K562 (cell line): ENCODE results near the gene ATP6V1F. TPM values are rescaled to one million over a fixed set of nuclear protein-coding genes. Genes with fewer than 3 reads are reported as not detected.

Experiments
- BRCA1 ChIP-seq, 2 experiments: fragments of 450-650 bp in 1 of 2; sonication (generic) in 1 of 2; formaldehyde crosslinking in 1 of 2; IDR thresholded peaks; 2 replicates each; pipeline versions ENCODE4 v1.5.0 to v1.6.1; 2017 to 2020; ENCODE audit warnings: mild to moderate bottlenecking in 1 of 2, missing genetic modification reagents in 1 of 2
- DIDO1 ChIP-seq: fragments of 450-650 bp; IDR thresholded peaks from 2 replicates; pipeline ENCODE4 v1.6.1; 2016; ENCODE audit warnings: low read depth, missing biosample characterization, missing genetic modification characterization
- ERF ChIP-seq: fragments of 450-650 bp; formaldehyde crosslinking; IDR thresholded peaks from 2 replicates; pipeline ENCODE4 v1.4.0; 2020; ENCODE audit warnings: mild to moderate bottlenecking, mixed read lengths
- FOXJ3 ChIP-seq: sonication (generic); formaldehyde crosslinking; IDR thresholded peaks from 2 replicates; pipeline ENCODE4 v1.4.0; 2020; ENCODE audit warnings: mild to moderate bottlenecking, missing genetic modification reagents
- HINFP ChIP-seq: fragments of 450-650 bp; conservative IDR thresholded peaks from 2 replicates; pipeline ENCODE4 v1.6.1; 2016; ENCODE audit warnings: missing genetic modification characterization, low read depth, mild to moderate bottlenecking, control low read depth, missing compliant biosample characterization
- MBD2 ChIP-seq: sonication (generic); IDR thresholded peaks from 2 replicates; pipeline ENCODE4 v1.6.1; 2016; ENCODE audit warnings: low read depth, borderline replicate concordance
- NEUROD1 ChIP-seq: fragments of 150-350 bp; IDR thresholded peaks from 2 replicates; pipeline ENCODE4 v1.6.1; 2014; ENCODE audit warnings: borderline replicate concordance, low read length, low read depth; ENCODE audit not compliant: partially characterized antibody
- NKRF ChIP-seq: fragments of 450-650 bp; IDR thresholded peaks from 2 replicates; pipeline ENCODE4 v1.6.1; 2016; ENCODE audit warnings: borderline replicate concordance
- PRMT5 ChIP-seq: sonication (generic); formaldehyde crosslinking; IDR thresholded peaks from 2 replicates; pipeline ENCODE4 v1.5.0; 2020; ENCODE audit warnings: missing genetic modification reagents
- PRPF4 ChIP-seq: fragments of 200-400 bp; formaldehyde crosslinking; IDR thresholded peaks from one replicate; pipeline ENCODE4 v1.6.1; 2017; ENCODE audit warnings: low read length, low read depth, mild to moderate bottlenecking; ENCODE audit not compliant: insufficient read depth, poor library complexity, severe bottlenecking
- RAD51 ChIP-seq: fragments of 450-650 bp; IDR thresholded peaks from 2 replicates; pipeline ENCODE4 v1.7.1; 2016; ENCODE audit warnings: low read depth, mild to moderate bottlenecking, borderline replicate concordance
- RBM17 ChIP-seq: fragments of 200-400 bp; formaldehyde crosslinking; IDR thresholded peaks from 2 replicates; pipeline ENCODE4 v1.6.1; 2017; ENCODE audit warnings: low read depth, mild to moderate bottlenecking, low read length, borderline replicate concordance
- SNIP1 ChIP-seq: fragments of 450-650 bp; IDR thresholded peaks from 2 replicates; pipeline ENCODE4 v1.7.1; 2017; ENCODE audit warnings: low read depth, mild to moderate bottlenecking
- ZNF140 ChIP-seq: fragments of 250-450 bp; sonication (Bioruptor Pico); IDR thresholded peaks from 2 replicates; pipeline ENCODE4 v1.8.0; 2021; ENCODE audit warnings: moderate library complexity, mild to moderate bottlenecking, inconsistent platforms
- ZNF384 ChIP-seq: IDR thresholded peaks from 2 replicates; pipeline ENCODE4 v1.6.1; 2012; ENCODE audit warnings: low read depth, low read length, improper control_type of control experiment
- polyA plus RNA-seq, 8 experiments: library from polyadenylated mRNA; depleted of rRNA in 4 of 8; stranded (reverse) in 5 of 8; unstranded in 3 of 8; fragments of >200 nt; fragmentation: Nextera tagmentation in 2 of 8; fragmentation: Illumina TruSeq in 1 of 8; extraction: Ambion mirVana in 2 of 8; extraction: Trizol in 1 of 8; gene quantifications; 2 replicates each; pipeline versions ENCODE4 v1.2.1 to v1.2.3, GENCODE V29; 2011 to 2014; ENCODE audit warnings: inconsistent platforms in 1 of 8, missing spikeins in 1 of 8
- total RNA-seq, 7 experiments: library from RNA; depleted of rRNA in 6 of 7; stranded (reverse); fragments of >200 nt in 6 of 7; fragmentation: Illumina TruSeq in 2 of 7; extraction: Trizol in 2 of 7; gene quantifications; 2 replicates each; pipeline versions ENCODE4 v1.2.1 to v1.2.3, GENCODE V29; 2011 to 2021; ENCODE audit warnings: low replicate concordance in 1 of 7
- TF ChIP-seq, protein P1 (sequence below): fragments of 450-650 bp; formaldehyde crosslinking; IDR thresholded peaks from 2 replicates; pipeline ENCODE4 v1.4.0; 2020; ENCODE audit warnings: mild to moderate bottlenecking, moderate library complexity
- TF ChIP-seq, protein P2 (sequence below): fragments of 450-650 bp; conservative IDR thresholded peaks from 2 replicates; pipeline ENCODE4 v1.6.1; 2016; ENCODE audit warnings: missing genetic modification characterization, low read depth, mild to moderate bottlenecking, missing compliant biosample characterization, moderate library complexity
- TF ChIP-seq, protein P3 (sequence below): fragments of 450-650 bp; IDR thresholded peaks from 2 replicates; pipeline ENCODE4 v1.6.1; 2016; ENCODE audit warnings: mild to moderate bottlenecking

ATP6V1F gene
- total and polyA plus RNA-seq, 9 of the 15 experiments (the other 6 are each of a cell fraction or from before 2014, with no cell fraction given) = 206 to 1,123 (median 542) TPM

DNA sequence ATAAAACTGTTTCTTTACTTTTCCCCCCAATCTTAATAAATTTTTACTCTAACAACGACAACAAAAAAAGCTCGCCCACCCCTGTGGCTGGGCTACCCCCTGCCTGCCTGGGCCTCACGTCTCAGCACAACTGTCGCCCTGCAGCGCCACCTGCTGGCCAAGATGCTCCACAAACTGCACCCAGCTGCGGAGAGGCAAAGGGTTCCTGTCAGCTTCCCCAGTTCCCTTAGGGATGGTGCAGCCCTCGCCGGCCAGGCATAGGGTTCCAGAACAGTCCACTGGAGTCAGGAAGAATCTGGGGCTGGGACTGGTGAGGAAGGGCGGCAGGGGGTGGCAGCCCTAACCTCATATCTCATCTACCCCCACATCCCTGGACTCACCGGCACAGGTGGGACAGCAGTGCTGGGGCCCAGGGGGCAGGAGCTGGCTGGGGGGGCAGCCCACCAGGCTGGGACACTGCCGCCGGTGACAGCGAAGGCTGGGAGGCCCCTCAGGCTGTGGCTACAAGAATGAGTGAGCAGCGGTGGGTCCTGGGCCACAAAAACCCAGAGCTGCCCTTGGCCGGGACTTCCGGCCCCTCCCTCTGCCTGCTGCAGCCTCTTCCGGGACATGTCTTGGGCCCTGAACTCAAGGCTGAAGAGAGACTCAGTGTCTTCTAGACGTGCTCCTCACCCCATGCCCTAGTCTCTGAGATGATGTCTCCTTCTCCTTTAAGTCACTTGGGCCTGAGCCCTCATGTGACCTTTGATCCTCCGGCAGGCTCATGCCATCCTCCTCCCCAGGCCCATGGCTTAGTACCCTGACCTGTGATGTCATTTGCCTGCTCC is 21.2 kb downstream of the ATP6V1F start (continued):
- TF ChIP-seq HINFP (tag) (no peak), NEUROD1 (no peak), BRCA1 (IDR thresholded peaks at IDR 0.05) (no peak), BRCA1 (CRISPR knock-in tag; IDR thresholded peaks at IDR 0.05) (no peak), ZNF384 (0 out of 2 replicates have a peak, but pooled peaks have one; percentile 49), SNIP1 (no peak), RAD51 (no peak), PRPF4 (no peak), MBD2 (no peak), FOXJ3 (no peak), DIDO1 (tag) (no peak), ERF (CRISPR knock-in tag) (0 out of 2 replicates have a peak, but pooled peaks have one; percentile 52), RBM17 (no peak), ZNF140 (CRISPR knock-in tag) (no peak), PRMT5 (no peak), NKRF (no peak)
- TF ChIP-seq, protein P1, sequence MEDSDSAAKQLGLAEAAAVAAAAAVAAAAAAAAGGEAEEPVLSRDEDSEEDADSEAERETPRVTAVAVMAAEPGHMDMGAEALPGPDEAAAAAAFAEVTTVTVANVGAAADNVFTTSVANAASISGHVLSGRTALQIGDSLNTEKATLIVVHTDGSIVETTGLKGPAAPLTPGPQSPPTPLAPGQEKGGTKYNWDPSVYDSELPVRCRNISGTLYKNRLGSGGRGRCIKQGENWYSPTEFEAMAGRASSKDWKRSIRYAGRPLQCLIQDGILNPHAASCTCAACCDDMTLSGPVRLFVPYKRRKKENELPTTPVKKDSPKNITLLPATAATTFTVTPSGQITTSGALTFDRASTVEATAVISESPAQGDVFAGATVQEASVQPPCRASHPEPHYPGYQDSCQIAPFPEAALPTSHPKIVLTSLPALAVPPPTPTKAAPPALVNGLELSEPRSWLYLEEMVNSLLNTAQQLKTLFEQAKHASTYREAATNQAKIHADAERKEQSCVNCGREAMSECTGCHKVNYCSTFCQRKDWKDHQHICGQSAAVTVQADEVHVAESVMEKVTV (CRISPR knock-in tag) = peak; percentile 84; the same call in 1 of the 2 replicates
- TF ChIP-seq, protein P2, sequence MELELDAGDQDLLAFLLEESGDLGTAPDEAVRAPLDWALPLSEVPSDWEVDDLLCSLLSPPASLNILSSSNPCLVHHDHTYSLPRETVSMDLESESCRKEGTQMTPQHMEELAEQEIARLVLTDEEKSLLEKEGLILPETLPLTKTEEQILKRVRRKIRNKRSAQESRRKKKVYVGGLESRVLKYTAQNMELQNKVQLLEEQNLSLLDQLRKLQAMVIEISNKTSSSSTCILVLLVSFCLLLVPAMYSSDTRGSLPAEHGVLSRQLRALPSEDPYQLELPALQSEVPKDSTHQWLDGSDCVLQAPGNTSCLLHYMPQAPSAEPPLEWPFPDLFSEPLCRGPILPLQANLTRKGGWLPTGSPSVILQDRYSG (tag) = no peak
- TF ChIP-seq, protein P3, sequence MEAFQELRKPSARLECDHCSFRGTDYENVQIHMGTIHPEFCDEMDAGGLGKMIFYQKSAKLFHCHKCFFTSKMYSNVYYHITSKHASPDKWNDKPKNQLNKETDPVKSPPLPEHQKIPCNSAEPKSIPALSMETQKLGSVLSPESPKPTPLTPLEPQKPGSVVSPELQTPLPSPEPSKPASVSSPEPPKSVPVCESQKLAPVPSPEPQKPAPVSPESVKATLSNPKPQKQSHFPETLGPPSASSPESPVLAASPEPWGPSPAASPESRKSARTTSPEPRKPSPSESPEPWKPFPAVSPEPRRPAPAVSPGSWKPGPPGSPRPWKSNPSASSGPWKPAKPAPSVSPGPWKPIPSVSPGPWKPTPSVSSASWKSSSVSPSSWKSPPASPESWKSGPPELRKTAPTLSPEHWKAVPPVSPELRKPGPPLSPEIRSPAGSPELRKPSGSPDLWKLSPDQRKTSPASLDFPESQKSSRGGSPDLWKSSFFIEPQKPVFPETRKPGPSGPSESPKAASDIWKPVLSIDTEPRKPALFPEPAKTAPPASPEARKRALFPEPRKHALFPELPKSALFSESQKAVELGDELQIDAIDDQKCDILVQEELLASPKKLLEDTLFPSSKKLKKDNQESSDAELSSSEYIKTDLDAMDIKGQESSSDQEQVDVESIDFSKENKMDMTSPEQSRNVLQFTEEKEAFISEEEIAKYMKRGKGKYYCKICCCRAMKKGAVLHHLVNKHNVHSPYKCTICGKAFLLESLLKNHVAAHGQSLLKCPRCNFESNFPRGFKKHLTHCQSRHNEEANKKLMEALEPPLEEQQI = no peak
